Esophagus muscularis mucosa (tissue), 3 donors: ENCODE data around the gene WDFY2.

Experiments
- CTCF ChIP-seq, 3 experiments: fragments of 200-600 bp in 2 of 3; fragments of 450-650 bp in 1 of 3; sonication (generic) in 2 of 3; IDR thresholded peaks; one replicate each; pipeline ENCODE4 v1.5.1; 2017 to 2019; ENCODE audit warnings: antibody characterized with exemption in 3 of 3, mild to moderate bottlenecking in 2 of 3, moderate library complexity in 1 of 3
- POLR2A ChIP-seq: fragments of 450-650 bp; IDR thresholded peaks from one replicate; pipeline ENCODE4 v1.6.1; 2017; ENCODE audit warnings: antibody characterized with exemption, moderate library complexity, mild to moderate bottlenecking, low read depth

GRCh38 chr13:51608857-51609406, 24.7 kb downstream of the WDFY2 start:
- TF ChIP-seq CTCF (IDR thresholded peaks at IDR 0.05) (no peak), POLR2A (no peak)
